CD4-positive, CD25-positive, alpha-beta regulatory T cell (primary cell): ENCODE data around the gene C1QL1. TPM values are rescaled to one million over a fixed set of nuclear protein-coding genes. Genes with fewer than 3 reads are reported as not detected.

Experiments used
- ATAC-seq, 2 donors: fragments of 150-1000 bp; cut with Tn5 transposase; one replicate each; pipeline ENCODE4 v1.10.0; 2021; ENCODE audit warnings: low read depth in 2 of 2, moderate number of reproducible peaks in 2 of 2, moderate library complexity in 1 of 2
- DNase-seq, 3 donors: peaks; one replicate each; pipeline versions ENCODE4 v3.0.0 to v3.0.0-alpha.2; 2012 to 2022; ENCODE audit warnings: mixed read lengths in 1 of 3
- H3K27ac ChIP-seq: one replicate; pipeline ENCODE4 v1.7.0; 2013; ENCODE audit warnings: mild to moderate bottlenecking, low read length; ENCODE audit not compliant: insufficient read depth, poor library complexity, severe bottlenecking
- H3K27me3 ChIP-seq: one replicate; pipeline ENCODE4 v1.7.0; 2013; ENCODE audit warnings: low read length; ENCODE audit not compliant: control insufficient read depth, insufficient read depth
- H3K36me3 ChIP-seq: one replicate; pipeline ENCODE4 v1.7.0; 2013; ENCODE audit warnings: mild to moderate bottlenecking, low read length, moderate library complexity; ENCODE audit not compliant: control insufficient read depth, insufficient read depth
- H3K4me1 ChIP-seq: 2 replicates; pipeline ENCODE4 v1.7.0; 2013; ENCODE audit warnings: mild to moderate bottlenecking, low read length; ENCODE audit not compliant: insufficient read depth, control insufficient read depth, poor library complexity, severe bottlenecking
- H3K4me3 ChIP-seq: one replicate; pipeline ENCODE4 v1.7.0; 2013; ENCODE audit warnings: low read depth, mild to moderate bottlenecking, low read length, moderate library complexity
- H3K9me3 ChIP-seq, 2 experiments: 1 replicate in 1 of 2; 2 replicates in 1 of 2; pipeline ENCODE4 v1.7.0; 2013; ENCODE audit warnings: low read length in 2 of 2, mild to moderate bottlenecking in 1 of 2, moderate library complexity in 1 of 2; ENCODE audit not compliant: control insufficient read depth in 2 of 2
- H3K27ac Mint-ChIP-seq, 3 donors: one replicate each; pipeline ENCODE4 v1.8.0; 2020 to 2022; ENCODE audit warnings: mild to moderate bottlenecking in 3 of 3, mixed read lengths in 3 of 3, moderate library complexity in 2 of 3
- H3K27me3 Mint-ChIP-seq: one replicate; pipeline ENCODE4 v1.8.0; 2022; ENCODE audit warnings: mild to moderate bottlenecking, mixed read lengths
- H3K36me3 Mint-ChIP-seq: one replicate; pipeline ENCODE4 v1.8.0; 2020; ENCODE audit warnings: mixed read lengths
- H3K4me1 Mint-ChIP-seq, 4 donors: one replicate each; pipeline ENCODE4 v1.8.0; 2020 to 2022; ENCODE audit warnings: mixed read lengths in 4 of 4, mild to moderate bottlenecking in 1 of 4
- H3K4me3 Mint-ChIP-seq, 4 donors: one replicate each; pipeline ENCODE4 v1.8.0; 2020 to 2022; ENCODE audit warnings: mild to moderate bottlenecking in 4 of 4, mixed read lengths in 4 of 4, moderate library complexity in 3 of 4
- H3K9me3 Mint-ChIP-seq, 7 donors: one replicate each; pipeline ENCODE4 v1.8.0; 2020 to 2022; ENCODE audit warnings: mixed read lengths in 7 of 7, mild to moderate bottlenecking in 3 of 7, moderate library complexity in 2 of 7
- polyA plus RNA-seq, 4 donors: library from polyadenylated mRNA; unstranded; fragments of 300-500 nt; fragmentation: Illumina TruSeq; gene quantifications; one replicate each; pipeline ENCODE4 v1.2.3, GENCODE V29; 2021
- total RNA-seq: library from RNA; stranded (reverse); gene quantifications from one replicate; pipeline ENCODE4 v1.2.3, GENCODE V29; 2022

Gene C1QL1
- total and polyA plus RNA-seq, 5 donors from 2014 or later, result not detected

- Mint-ChIP-seq H3K9me3 (no peaks in the 10 kb centered on the region), H3K27ac (no peak overlapping the region), H3K4me1 (no peaks in the 10 kb centered on the region), H3K36me3 (peaks cover 3% of the 10 kb centered on the region), H3K4me3 (no peak overlapping the region), H3K27me3 (peaks cover 31% of the 10 kb centered on the region)
- Histone ChIP-seq H3K9me3 (no peaks in the 10 kb centered on the region), H3K27ac (no peak overlapping the region), H3K4me1 (peaks cover under 1% of the 10 kb centered on the region), H3K27me3 (peaks cover 2% of the 10 kb centered on the region), H3K4me3 (no peak overlapping the region), H3K36me3 (no peaks in the 10 kb centered on the region)
- ATAC-seq (no peak), DNase-seq (no peak)
Measured at GRCh38 chr17:44982113-44982702, 14.1 kb upstream of the C1QL1 start.

DNA sequence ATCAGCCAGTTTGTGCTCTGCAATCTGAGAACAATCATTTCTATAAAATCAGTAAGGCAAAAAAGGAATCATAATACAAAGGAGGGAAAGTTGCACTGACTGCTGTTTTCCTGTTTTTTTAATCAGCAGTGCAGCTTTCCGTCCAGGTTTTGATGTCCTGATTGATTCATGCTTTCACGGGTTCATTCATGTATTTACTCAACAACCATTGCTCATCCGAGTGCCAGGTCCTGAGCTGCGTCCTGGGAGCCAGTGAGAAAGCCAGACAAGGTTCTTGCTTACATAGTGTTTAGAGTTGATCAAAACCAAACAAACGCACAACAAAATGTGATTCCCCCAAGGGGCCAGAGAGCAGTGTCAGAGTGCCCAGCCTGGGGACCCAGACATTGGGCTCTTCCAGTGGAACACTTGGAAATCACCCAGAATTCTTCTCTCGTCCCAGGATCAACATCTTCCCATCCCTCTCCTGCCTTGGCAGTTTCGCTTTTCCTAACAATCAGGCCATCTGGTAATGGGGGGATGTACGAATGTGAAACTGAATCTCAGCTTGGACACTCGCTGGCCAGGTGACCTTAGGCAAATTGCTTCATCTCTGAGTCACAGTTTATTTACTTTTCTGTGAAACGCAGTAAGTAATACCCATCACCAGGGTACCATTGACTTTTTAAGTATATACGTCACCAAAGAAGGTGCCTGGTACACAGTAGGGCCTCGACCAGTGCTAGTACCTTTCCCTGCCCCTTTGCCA is 13.3 kb upstream of the C1QL1 start:
- DNase-seq (no peak), ATAC-seq (no peak)
- H3K36me3 ChIP-seq, result no peaks in the 10 kb centered on the region
- Mint-ChIP-seq H3K4me1 (no peaks in the 10 kb centered on the region), H3K9me3 (no peaks in the 10 kb centered on the region), H3K27ac (no peak overlapping the region), H3K27me3 (peaks cover 25% of the 10 kb centered on the region), H3K4me3 (no peak overlapping the region), H3K36me3 (peaks cover 3% of the 10 kb centered on the region)
- H3K9me3 ChIP-seq, result no peaks in the 10 kb centered on the region
- peaks cover 2% of the 10 kb centered on the region for H3K27me3 ChIP-seq
- no peak overlapping the region for H3K4me3 ChIP-seq
- no peaks in the 10 kb centered on the region for H3K4me1 ChIP-seq
- H3K27ac ChIP-seq, result no peak overlapping the region

- no peak for DNase-seq
- H3K27me3 ChIP-seq, result peaks cover 2% of the 10 kb centered on the region
- H3K27ac Mint-ChIP-seq, result no peak overlapping the region
- H3K36me3 Mint-ChIP-seq, result peaks cover 3% of the 10 kb centered on the region
- no peaks in the 10 kb centered on the region for H3K9me3 ChIP-seq
- ATAC-seq, result no peak
- H3K27ac ChIP-seq, result no peak overlapping the region
- peaks cover 28% of the 10 kb centered on the region for H3K27me3 Mint-ChIP-seq
- H3K4me1 Mint-ChIP-seq, result no peaks in the 10 kb centered on the region
- H3K4me3 ChIP-seq, result no peak overlapping the region
- no peaks in the 10 kb centered on the region for H3K36me3 ChIP-seq
- H3K9me3 Mint-ChIP-seq, result no peaks in the 10 kb centered on the region
- no peaks in the 10 kb centered on the region for H3K4me1 ChIP-seq
- no peak overlapping the region for H3K4me3 Mint-ChIP-seq
Measured at GRCh38 chr17:44979426-44979995, 11.4 kb upstream of the C1QL1 start.

- H3K27me3 ChIP-seq, result peaks cover 2% of the 10 kb centered on the region
Measured at GRCh38 chr17:44978807-44979206, 10.7 kb upstream of the C1QL1 start.

DNA sequence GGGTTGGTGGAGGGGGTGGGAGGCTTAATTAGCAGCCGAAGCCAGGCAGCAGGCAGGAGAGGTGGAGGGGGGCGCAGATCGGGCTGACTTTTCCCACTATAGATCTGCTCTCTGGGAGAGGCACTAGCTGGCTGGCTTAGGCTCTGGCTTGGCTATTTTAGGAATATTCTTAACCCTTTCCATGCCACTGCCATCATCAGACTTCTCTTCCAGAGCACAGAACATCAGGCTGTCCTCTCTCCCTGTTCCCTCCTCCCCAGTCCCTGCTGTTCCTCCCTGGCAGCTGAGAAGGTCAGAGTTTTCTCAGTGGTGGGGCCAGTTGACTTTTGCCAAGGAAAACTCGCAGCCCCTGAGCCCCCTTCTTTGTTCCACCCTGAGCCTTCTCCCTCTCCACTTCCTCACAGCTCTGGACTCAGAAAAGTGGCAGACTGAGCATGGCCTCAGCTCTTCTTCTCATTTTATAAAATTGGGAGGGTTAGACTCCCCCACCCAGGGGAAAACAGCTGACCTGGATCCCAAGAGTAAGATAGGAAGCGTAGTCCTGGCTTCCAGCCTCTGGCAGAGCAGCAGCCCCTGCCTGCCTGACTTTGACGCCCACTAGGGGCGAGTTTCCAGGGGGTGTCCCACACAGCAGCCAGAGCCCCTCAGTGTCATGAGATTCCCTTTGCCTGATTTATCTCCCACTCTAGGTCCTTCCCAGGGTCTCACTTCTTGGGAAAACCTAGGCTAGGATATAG is 9.9 kb upstream of the C1QL1 start:
- Histone ChIP-seq H3K4me1 (no peaks in the 10 kb centered on the region), H3K4me3 (no peak overlapping the region), H3K9me3 (no peaks in the 10 kb centered on the region), H3K27ac (no peak overlapping the region), H3K27me3 (peaks cover 2% of the 10 kb centered on the region), H3K36me3 (no peaks in the 10 kb centered on the region)
- no peak overlapping the region for H3K4me3 Mint-ChIP-seq
- H3K36me3 Mint-ChIP-seq, result peaks cover 3% of the 10 kb centered on the region
- no peaks in the 10 kb centered on the region for H3K4me1 Mint-ChIP-seq
- H3K9me3 Mint-ChIP-seq, result no peaks in the 10 kb centered on the region
- no peak for ATAC-seq
- H3K27ac Mint-ChIP-seq, result no peak overlapping the region
- H3K27me3 Mint-ChIP-seq, result peaks cover 28% of the 10 kb centered on the region
- DNase-seq, result no peak

More at GRCh38 chr17:44978807-44979206, 10.7 kb upstream of the C1QL1 start:
- no peaks in the 10 kb centered on the region for H3K4me1 ChIP-seq
- Mint-ChIP-seq H3K4me1 (no peaks in the 10 kb centered on the region), H3K27me3 (peaks cover 31% of the 10 kb centered on the region), H3K9me3 (no peaks in the 10 kb centered on the region), H3K27ac (no peak overlapping the region), H3K4me3 (no peak overlapping the region), H3K36me3 (peaks cover 3% of the 10 kb centered on the region)
- ATAC-seq (no peak), DNase-seq (no peak)
- no peaks in the 10 kb centered on the region for H3K9me3 ChIP-seq
- no peak overlapping the region for H3K4me3 ChIP-seq
- H3K36me3 ChIP-seq, result no peaks in the 10 kb centered on the region
- H3K27ac ChIP-seq, result no peak overlapping the region

DNA sequence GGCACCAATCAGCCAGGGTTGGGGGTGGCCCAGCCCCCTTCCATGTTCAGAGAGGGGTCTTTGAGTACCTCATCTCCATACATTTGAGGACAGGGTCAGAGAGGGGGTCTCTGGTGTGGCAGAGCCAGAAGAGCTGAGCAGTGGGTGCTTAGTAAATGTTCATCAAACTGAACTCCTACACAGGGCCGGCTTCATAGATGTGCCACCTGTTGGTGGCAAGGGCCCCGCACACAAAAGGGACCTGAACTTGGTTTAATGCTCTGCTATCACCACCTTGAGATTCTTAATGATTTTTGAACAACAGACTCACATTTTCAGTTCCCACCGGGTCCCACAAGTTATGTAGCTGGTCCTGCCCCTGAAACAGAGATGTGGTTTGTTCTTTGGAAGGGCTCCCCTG is 9.0 kb upstream of the C1QL1 start:
- Mint-ChIP-seq H3K4me3 (no peak overlapping the region), H3K4me1 (peaks cover 0 to 5% (median 3%) of the 10 kb centered on the region in 4 donors), H3K9me3 (no peaks in the 10 kb centered on the region), H3K27me3 (peaks cover 36% of the 10 kb centered on the region), H3K36me3 (peaks cover 3% of the 10 kb centered on the region), H3K27ac (no peak overlapping the region)
- Histone ChIP-seq H3K9me3 (no peaks in the 10 kb centered on the region), H3K4me3 (no peak overlapping the region), H3K27ac (no peak overlapping the region), H3K36me3 (no peaks in the 10 kb centered on the region), H3K4me1 (no peaks in the 10 kb centered on the region), H3K27me3 (peaks cover 2% of the 10 kb centered on the region)
- DNase-seq (no peak), ATAC-seq (no peak)

DNA sequence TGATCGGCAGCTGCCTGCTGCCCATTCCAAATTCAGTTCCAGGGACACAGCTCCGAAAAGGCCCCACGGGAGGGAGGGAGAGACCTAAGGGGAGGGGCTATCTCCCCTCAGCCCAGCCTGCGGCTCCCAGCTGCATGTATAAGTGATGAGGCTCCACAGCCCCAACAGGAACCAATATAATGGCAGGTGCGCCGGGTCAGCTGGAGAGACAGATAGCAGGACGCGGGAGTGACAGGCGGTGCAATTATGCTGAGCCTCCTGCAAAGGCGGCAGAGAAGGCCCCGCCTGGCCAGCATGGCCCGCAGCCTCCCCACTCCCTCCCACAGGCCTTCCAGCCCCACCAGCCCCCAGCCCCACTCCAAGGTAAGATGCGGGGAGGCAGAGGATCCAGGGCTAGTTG is 8.1 kb upstream of the C1QL1 start:
- H3K27ac ChIP-seq, result no peak overlapping the region
- Mint-ChIP-seq H3K27me3 (peaks cover 44% of the 10 kb centered on the region), H3K27ac (no peak overlapping the region), H3K4me1 (peaks cover 0 to 7% (median 5%) of the 10 kb centered on the region in 4 donors), H3K4me3 (no peak overlapping the region), H3K36me3 (peaks cover 3% of the 10 kb centered on the region), H3K9me3 (no peaks in the 10 kb centered on the region)
- H3K27me3 ChIP-seq, result peaks cover 2% of the 10 kb centered on the region
- H3K36me3 ChIP-seq, result no peaks in the 10 kb centered on the region
- ATAC-seq (no peak), DNase-seq (no peak)
- H3K4me1 ChIP-seq, result no peaks in the 10 kb centered on the region
- H3K9me3 ChIP-seq, result no peaks in the 10 kb centered on the region
- no peak overlapping the region for H3K4me3 ChIP-seq
